ENCODE measurements around the gene BTN1A1. TPM values are rescaled to one million over a fixed set of nuclear protein-coding genes. Genes with fewer than 3 reads are reported as not detected.

BTN1A1 gene
- total and polyA plus RNA-seq, 9 of the 15 experiments (the other 6 are each of a cell fraction or from before 2014, with no cell fraction given), result 0.01 to 0.15 (median 0.06) TPM; not detected in 4

DNA sequence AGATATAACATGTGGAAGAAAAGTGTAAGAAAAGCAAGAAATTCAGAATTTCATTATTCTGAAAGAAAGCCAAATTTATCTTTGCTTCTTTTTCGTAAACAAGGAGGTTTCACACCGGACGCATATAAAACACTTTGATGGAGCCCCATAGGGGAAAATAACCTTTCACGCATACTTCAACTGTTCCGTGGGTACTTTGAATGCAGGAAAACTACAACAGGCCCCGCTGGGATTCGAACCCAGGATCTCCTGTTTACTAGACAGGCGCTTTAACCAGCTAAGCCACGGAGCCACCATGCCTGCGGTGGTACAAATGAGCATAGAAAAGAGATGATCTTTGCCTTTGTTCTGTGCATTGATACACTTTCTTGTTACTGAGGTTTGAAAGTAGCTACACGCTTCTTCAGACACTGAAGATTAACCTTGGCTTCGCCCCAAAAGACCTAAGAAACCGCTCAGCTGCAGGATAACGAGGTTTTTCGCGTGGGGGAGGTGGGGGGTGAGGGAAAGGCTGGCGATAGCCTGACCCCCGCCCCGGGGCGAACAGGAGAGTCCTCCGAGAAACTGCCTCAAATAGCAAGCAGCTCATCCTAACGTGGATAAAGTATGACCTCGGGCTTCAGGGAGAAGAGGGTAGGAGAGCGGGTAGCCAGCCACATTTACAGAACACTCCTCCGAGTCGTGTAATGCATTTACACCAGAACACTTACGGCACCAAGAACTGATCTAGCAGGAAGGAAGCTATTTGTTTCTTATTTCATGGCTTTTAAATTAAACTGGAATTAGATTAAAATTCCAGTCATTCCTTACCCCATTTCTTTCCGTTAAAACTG, 32.8 kb downstream of the BTN1A1 start (continued):
- TF ChIP-seq XRCC3 (IDR thresholded peaks at IDR 0.05), result no peak
- no peak for TF ChIP-seq MCM7 (IDR thresholded peaks at IDR 0.05)
- TF ChIP-seq TFAM (CRISPR knock-in tag; conservative IDR thresholded peaks at IDR 0.05), result no peak
- TF ChIP-seq EHMT2 (IDR thresholded peaks at IDR 0.05), result no peak
- TF ChIP-seq, protein P1, sequence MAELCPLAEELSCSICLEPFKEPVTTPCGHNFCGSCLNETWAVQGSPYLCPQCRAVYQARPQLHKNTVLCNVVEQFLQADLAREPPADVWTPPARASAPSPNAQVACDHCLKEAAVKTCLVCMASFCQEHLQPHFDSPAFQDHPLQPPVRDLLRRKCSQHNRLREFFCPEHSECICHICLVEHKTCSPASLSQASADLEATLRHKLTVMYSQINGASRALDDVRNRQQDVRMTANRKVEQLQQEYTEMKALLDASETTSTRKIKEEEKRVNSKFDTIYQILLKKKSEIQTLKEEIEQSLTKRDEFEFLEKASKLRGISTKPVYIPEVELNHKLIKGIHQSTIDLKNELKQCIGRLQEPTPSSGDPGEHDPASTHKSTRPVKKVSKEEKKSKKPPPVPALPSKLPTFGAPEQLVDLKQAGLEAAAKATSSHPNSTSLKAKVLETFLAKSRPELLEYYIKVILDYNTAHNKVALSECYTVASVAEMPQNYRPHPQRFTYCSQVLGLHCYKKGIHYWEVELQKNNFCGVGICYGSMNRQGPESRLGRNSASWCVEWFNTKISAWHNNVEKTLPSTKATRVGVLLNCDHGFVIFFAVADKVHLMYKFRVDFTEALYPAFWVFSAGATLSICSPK (IDR thresholded peaks at IDR 0.05; ENCODE audit: borderline replicate concordance), result no peak
- peak; percentile 28 for TF ChIP-seq E2F8 (IDR thresholded peaks at IDR 0.05; ENCODE audit: low read depth, partially characterized antibody)
- no peak for TF ChIP-seq HIVEP1 (CRISPR knock-in tag; IDR thresholded peaks at IDR 0.05)
- TF ChIP-seq SIN3B (IDR thresholded peaks at IDR 0.05; ENCODE audit: low read depth), result 0 out of 2 replicates have a peak, but pooled peaks have one; percentile 23
- TF ChIP-seq, protein P2, sequence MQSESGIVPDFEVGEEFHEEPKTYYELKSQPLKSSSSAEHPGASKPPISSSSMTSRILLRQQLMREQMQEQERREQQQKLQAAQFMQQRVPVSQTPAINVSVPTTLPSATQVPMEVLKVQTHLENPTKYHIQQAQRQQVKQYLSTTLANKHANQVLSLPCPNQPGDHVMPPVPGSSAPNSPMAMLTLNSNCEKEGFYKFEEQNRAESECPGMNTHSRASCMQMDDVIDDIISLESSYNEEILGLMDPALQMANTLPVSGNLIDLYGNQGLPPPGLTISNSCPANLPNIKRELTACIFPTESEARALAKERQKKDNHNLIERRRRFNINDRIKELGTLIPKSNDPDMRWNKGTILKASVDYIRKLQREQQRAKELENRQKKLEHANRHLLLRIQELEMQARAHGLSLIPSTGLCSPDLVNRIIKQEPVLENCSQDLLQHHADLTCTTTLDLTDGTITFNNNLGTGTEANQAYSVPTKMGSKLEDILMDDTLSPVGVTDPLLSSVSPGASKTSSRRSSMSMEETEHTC (IDR thresholded peaks at IDR 0.05), result 0 out of 2 replicates have a peak, but pooled peaks have one; percentile 28
- peak; percentile 69 for TF ChIP-seq KDM5B (IDR thresholded peaks at IDR 0.05; ENCODE audit: insufficient replicate concordance, low read depth, low read length)
- TF ChIP-seq, protein P3, sequence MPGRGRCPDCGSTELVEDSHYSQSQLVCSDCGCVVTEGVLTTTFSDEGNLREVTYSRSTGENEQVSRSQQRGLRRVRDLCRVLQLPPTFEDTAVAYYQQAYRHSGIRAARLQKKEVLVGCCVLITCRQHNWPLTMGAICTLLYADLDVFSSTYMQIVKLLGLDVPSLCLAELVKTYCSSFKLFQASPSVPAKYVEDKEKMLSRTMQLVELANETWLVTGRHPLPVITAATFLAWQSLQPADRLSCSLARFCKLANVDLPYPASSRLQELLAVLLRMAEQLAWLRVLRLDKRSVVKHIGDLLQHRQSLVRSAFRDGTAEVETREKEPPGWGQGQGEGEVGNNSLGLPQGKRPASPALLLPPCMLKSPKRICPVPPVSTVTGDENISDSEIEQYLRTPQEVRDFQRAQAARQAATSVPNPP (IDR thresholded peaks at IDR 0.05; ENCODE audit: borderline replicate concordance, insufficient read depth, insufficient read length), result no peak
- TF ChIP-seq PURB (CRISPR knock-in tag; IDR thresholded peaks at IDR 0.05; ENCODE audit: low read depth), result no peak
- no peak for TF ChIP-seq NCOA1 (IDR thresholded peaks at IDR 0.05; ENCODE audit: low read depth)
- TF ChIP-seq, protein P4, sequence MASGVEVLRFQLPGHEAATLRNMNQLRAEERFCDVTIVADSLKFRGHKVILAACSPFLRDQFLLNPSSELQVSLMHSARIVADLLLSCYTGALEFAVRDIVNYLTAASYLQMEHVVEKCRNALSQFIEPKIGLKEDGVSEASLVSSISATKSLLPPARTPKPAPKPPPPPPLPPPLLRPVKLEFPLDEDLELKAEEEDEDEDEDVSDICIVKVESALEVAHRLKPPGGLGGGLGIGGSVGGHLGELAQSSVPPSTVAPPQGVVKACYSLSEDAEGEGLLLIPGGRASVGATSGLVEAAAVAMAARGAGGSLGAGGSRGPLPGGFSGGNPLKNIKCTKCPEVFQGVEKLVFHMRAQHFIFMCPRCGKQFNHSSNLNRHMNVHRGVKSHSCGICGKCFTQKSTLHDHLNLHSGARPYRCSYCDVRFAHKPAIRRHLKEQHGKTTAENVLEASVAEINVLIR (CRISPR knock-in tag; IDR thresholded peaks at IDR 0.05), result no peak
- no peak for TF ChIP-seq NR1H2 (CRISPR knock-in tag; IDR thresholded peaks at IDR 0.05)
- TF ChIP-seq ZNF79 (CRISPR knock-in tag; IDR thresholded peaks at IDR 0.05; ENCODE audit: low read depth), result peak; percentile 70; the same call in 1 of the 2 replicates
- TF ChIP-seq, protein P5, sequence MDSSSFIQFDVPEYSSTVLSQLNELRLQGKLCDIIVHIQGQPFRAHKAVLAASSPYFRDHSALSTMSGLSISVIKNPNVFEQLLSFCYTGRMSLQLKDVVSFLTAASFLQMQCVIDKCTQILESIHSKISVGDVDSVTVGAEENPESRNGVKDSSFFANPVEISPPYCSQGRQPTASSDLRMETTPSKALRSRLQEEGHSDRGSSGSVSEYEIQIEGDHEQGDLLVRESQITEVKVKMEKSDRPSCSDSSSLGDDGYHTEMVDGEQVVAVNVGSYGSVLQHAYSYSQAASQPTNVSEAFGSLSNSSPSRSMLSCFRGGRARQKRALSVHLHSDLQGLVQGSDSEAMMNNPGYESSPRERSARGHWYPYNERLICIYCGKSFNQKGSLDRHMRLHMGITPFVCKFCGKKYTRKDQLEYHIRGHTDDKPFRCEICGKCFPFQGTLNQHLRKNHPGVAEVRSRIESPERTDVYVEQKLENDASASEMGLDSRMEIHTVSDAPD (CRISPR knock-in tag; IDR thresholded peaks at IDR 0.05), result no peak
